ENCODE measurements around the gene TXNDC8. TPM values are rescaled to one million over a fixed set of nuclear protein-coding genes. Genes with fewer than 3 reads are reported as not detected.

TXNDC8 gene
- total RNA-seq, 4 donors from 2014 or later = not detected

GRCh38 chr9:110256380-110257096 lies 81.1 kb downstream of the TXNDC8 start, which contains the start of gene TXN:
Gene TXN, minus strand, starts transcription at chr9:110256507. Its CDS starts 72 bp downstream, at chr9:110256435.
- H3K27me3 ChIP-seq = no peaks in the 10 kb centered on the region
- DNase-seq = peak; percentile 93
- peak within 1 kb of the TSS; percentile 54 to 92 (median 84) for H3K4me3 ChIP-seq (replicated peaks in 1 of 3)
- H3K4me1 ChIP-seq = peaks cover 11 to 19% of the 10 kb centered on the region in 2 donors
- H3K27ac ChIP-seq = peak within 1 kb of the TSS; percentile 94 to 95 (median 95)
- WGBS, 2 donors = 0 to 1% methylated on average over 28 to 29 of the region's 65 CpGs
- TF ChIP-seq POLR2A (IDR thresholded peaks at IDR 0.05) (peak; percentile 76 to 96), CTCF (IDR thresholded peaks at IDR 0.05) (no peak)
- no peaks in the 10 kb centered on the region for H3K36me3 ChIP-seq
- no peaks in the 10 kb centered on the region for H3K9me3 ChIP-seq
- intact Hi-C loops (cut with DNase I) = no loop called here

- intact Hi-C loops (cut with DNase I) = no loop called here
- Histone ChIP-seq H3K27me3 (no peaks in the 10 kb centered on the region), H3K4me3 (replicated peaks in 1 of 3) (peak overlapping the region; percentile 54 to 92 (median 84)), H3K9me3 (no peaks in the 10 kb centered on the region), H3K36me3 (no peaks in the 10 kb centered on the region), H3K27ac (peak overlapping the region; percentile 87 to 95 (median 94)), H3K4me1 (peaks cover 11 to 19% of the 10 kb centered on the region in 2 donors)
- peak; percentile 60 to 72 for DNase-seq
- TF ChIP-seq CTCF (IDR thresholded peaks at IDR 0.05) = no peak
- peak in 1 of 2 donors; percentile 79 for TF ChIP-seq POLR2A (IDR thresholded peaks at IDR 0.05)
- 0 to 1% methylated on average over 5 to 61 of the region's 81 CpGs for WGBS, 2 donors
Observed at GRCh38 chr9:110255463-110256379, 81.9 kb downstream of the TXNDC8 start.

GRCh38 chr9:110255034-110255462 lies 82.6 kb downstream of the TXNDC8 start:
- Histone ChIP-seq H3K27me3 (no peaks in the 10 kb centered on the region), H3K36me3 (peaks cover 0 to 4% of the 10 kb centered on the region in 2 donors), H3K9me3 (no peaks in the 10 kb centered on the region), H3K4me1 (peaks cover 11 to 19% of the 10 kb centered on the region in 2 donors), H3K4me3 (replicated peaks in 1 of 3) (peak overlapping the region; percentile 54 to 92 (median 84)), H3K27ac (peak overlapping the region; percentile 87 to 95 (median 94))
- DNase-seq = peak in 1 of 2 donors; percentile 13
- intact Hi-C loops (cut with DNase I) = no loop called here
- no peak for TF ChIP-seq POLR2A (IDR thresholded peaks at IDR 0.05)
- no peak for TF ChIP-seq CTCF (IDR thresholded peaks at IDR 0.05)
- 2 to 6% methylated on average over 16 to 17 of the region's 17 CpGs for WGBS, 2 donors

GRCh38 chr9:110254500-110254899 lies 83.2 kb downstream of the TXNDC8 start:
- TF ChIP-seq POLR2A (IDR thresholded peaks at IDR 0.05) = no peak
- no peak for TF ChIP-seq CTCF (IDR thresholded peaks at IDR 0.05)
- Histone ChIP-seq H3K27ac (peak overlapping the region in 2 of 3 donors; percentile 94 to 95), H3K4me1 (peaks cover 11 to 19% of the 10 kb centered on the region in 2 donors)

More at GRCh38 chr9:110254500-110254899, 83.2 kb downstream of the TXNDC8 start:
- intact Hi-C loops (cut with DNase I) = no loop called here
- Histone ChIP-seq H3K36me3 (peaks cover 0 to 9% of the 10 kb centered on the region in 2 donors), H3K9me3 (no peaks in the 10 kb centered on the region), H3K27me3 (no peaks in the 10 kb centered on the region), H3K4me3 (replicated peaks in 1 of 3) (peak overlapping the region in 1 of 3 donors; percentile 84)
- DNase-seq = no peak
- WGBS, 2 donors = 90 to 93% methylated on average over 2 of the region's 2 CpGs

Small RNA genes lying within 50 kb of the gene (small RNA-seq; reads per million reads assigned to genes)
- not detected for gene RNU6-1039P

Other genes starting within 250 kb of the TXNDC8 start
- gene C9orf152, start 129.7 kb downstream of the TXNDC8 start, total RNA-seq = under 1 TPM in 2 of 4 donors, not detected in 2; 0.20 to 0.33 TPM
- gene TXN, start 81.4 kb downstream of the TXNDC8 start, total RNA-seq = 100 to 1,000 TPM; 148 to 252 (median 172) TPM
- 10 to 100 TPM; 14.1 to 55.5 (median 31.9) TPM for gene SVEP1, start 241.9 kb upstream of the TXNDC8 start, total RNA-seq

All from thyroid gland (tissue), 4 donors.